Right atrium auricular region (tissue), 2 donors: ENCODE data around the gene TAX1BP1. TPM values are rescaled to one million over a fixed set of nuclear protein-coding genes. Genes with fewer than 3 reads are reported as not detected.
"Not testable (repeated sequence)": the region's sequence is repeated elsewhere in the genome, so short reads cannot be mapped to it uniquely, and the experiment has no call there.

Experiments used
- DNase-seq: peaks from one replicate; pipeline ENCODE4 v3.0.0-alpha.2; 2019; ENCODE audit warnings: low spot score
- H3K27ac ChIP-seq, 2 donors: fragments of 200-600 bp; sonication (generic); 1 replicate in 1 of 2; 2 replicates in 1 of 2; pipeline ENCODE4 v1.5.1; 2016 to 2019
- H3K27me3 ChIP-seq, 2 donors: fragments of 200-600 bp; sonication (generic); one replicate each; pipeline versions ENCODE4 v1.5.1 to v1.6.0; 2017 to 2019
- H3K36me3 ChIP-seq: fragments of 200-600 bp; sonication (generic); one replicate; pipeline ENCODE4 v1.5.1; 2016
- H3K4me1 ChIP-seq, 2 donors: fragments of 200-600 bp; sonication (generic); one replicate each; pipeline versions ENCODE4 v1.5.1 to v1.6.0; 2017 to 2019
- H3K4me3 ChIP-seq, 2 donors: fragments of 200-600 bp; sonication (generic); 1 replicate in 1 of 2; 2 replicates in 1 of 2; pipeline ENCODE4 v1.5.1; 2017 to 2019; ENCODE audit warnings: mild to moderate bottlenecking in 1 of 2, moderate library complexity in 1 of 2
- H3K9me3 ChIP-seq, 2 donors: fragments of 200-600 bp; sonication (generic); one replicate each; pipeline ENCODE4 v1.5.1; 2019
- total RNA-seq, 2 donors: library from RNA; depleted of rRNA; stranded (reverse); fragments of >200 nt; gene quantifications; one replicate each; pipeline ENCODE4 v1.1.0, GENCODE V29; 2016
- TF ChIP-seq, protein P1 (sequence below), 2 donors: fragments of 200-600 bp; sonication (generic); IDR thresholded peaks; one replicate each; pipeline ENCODE4 v1.5.1; 2019; ENCODE audit warnings: antibody characterized with exemption in 2 of 2

TAX1BP1 gene
- total RNA-seq, 2 donors from 2014 or later: 90.0 to 124 TPM

DNA sequence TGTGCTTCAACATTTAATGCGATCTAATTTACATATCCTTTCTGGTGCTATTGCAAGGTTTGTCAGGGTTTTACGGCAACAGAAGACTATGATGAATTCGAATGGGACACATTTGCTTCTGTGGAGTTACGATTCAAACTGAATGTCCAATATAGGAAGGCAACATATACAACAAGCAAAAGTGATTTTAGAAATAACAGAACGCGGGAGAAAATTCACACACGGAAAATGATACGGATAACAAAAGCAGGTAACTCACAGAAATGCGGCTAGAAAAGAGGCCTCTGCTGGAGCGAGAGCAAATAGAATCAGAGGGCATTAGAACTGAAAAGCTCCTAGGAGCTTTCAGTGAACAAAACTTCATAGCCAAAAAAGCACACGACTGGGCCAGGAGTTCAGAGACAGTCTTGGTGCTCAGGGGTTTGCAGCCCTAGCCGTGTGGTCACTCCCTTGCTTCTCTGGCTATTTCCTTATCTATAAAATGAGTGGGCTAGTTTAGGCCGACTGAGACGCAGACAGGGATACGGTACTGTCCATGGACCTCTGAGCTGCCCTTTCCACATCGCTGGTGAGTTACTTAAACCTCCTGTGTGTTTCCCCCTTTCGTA is 557 bp upstream of the TAX1BP1 start:
- peaks cover 0 to 18% of the 10 kb centered on the region in 2 donors for H3K4me1 ChIP-seq
- TF ChIP-seq, protein P1, sequence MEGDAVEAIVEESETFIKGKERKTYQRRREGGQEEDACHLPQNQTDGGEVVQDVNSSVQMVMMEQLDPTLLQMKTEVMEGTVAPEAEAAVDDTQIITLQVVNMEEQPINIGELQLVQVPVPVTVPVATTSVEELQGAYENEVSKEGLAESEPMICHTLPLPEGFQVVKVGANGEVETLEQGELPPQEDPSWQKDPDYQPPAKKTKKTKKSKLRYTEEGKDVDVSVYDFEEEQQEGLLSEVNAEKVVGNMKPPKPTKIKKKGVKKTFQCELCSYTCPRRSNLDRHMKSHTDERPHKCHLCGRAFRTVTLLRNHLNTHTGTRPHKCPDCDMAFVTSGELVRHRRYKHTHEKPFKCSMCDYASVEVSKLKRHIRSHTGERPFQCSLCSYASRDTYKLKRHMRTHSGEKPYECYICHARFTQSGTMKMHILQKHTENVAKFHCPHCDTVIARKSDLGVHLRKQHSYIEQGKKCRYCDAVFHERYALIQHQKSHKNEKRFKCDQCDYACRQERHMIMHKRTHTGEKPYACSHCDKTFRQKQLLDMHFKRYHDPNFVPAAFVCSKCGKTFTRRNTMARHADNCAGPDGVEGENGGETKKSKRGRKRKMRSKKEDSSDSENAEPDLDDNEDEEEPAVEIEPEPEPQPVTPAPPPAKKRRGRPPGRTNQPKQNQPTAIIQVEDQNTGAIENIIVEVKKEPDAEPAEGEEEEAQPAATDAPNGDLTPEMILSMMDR (IDR thresholded peaks at IDR 0.05): no peak
- H3K27ac ChIP-seq: peak overlapping the region; percentile 96 to 100
- no peaks in the 10 kb centered on the region for H3K27me3 ChIP-seq
- H3K36me3 ChIP-seq: no peaks in the 10 kb centered on the region
- peak overlapping the region; percentile 91 to 98 for H3K4me3 ChIP-seq
- no peaks in the 10 kb centered on the region for H3K9me3 ChIP-seq
- peak; percentile 64 for DNase-seq

DNA sequence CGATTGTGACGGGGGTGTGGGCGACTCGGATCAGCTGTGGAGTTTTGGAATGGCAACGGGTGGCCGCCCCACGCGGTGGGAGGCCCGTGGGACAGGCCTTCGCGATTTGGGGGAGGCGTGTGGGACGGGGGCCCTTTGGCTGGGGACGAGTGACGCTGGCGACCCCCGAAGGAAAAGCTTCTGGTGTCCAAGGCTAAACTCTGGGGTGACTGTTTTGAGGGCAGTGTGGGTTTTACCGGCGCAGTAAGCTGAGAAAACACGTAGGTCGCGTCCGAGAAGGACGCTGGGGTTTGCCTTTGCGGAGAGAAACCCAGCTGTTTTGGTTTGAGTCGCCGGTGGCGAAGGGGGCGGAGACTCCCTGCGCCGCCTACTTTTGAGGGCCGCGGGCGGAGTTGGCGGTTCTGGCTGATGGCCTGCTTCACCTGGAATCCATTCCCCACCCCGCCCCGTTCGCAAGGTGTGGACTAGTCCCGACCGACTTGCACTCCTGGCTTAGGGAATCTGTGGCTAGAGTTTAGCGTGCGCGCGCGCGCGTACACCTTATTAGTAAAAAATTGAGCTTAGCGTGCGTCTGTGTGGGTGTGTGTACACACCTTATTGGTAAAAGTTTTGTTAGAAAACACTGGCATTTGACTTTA is 606 bp downstream of the TAX1BP1 start:
- peak overlapping the region; percentile 91 to 98 for H3K4me3 ChIP-seq
- peak; percentile 83 for DNase-seq
- H3K9me3 ChIP-seq: no peaks in the 10 kb centered on the region
- peak overlapping the region; percentile 96 to 100 for H3K27ac ChIP-seq
- no peaks in the 10 kb centered on the region for H3K36me3 ChIP-seq
- no peaks in the 10 kb centered on the region for H3K27me3 ChIP-seq
- TF ChIP-seq, protein P1 (IDR thresholded peaks at IDR 0.05): no peak
- H3K4me1 ChIP-seq: peaks cover 0 to 29% of the 10 kb centered on the region in 2 donors

DNA sequence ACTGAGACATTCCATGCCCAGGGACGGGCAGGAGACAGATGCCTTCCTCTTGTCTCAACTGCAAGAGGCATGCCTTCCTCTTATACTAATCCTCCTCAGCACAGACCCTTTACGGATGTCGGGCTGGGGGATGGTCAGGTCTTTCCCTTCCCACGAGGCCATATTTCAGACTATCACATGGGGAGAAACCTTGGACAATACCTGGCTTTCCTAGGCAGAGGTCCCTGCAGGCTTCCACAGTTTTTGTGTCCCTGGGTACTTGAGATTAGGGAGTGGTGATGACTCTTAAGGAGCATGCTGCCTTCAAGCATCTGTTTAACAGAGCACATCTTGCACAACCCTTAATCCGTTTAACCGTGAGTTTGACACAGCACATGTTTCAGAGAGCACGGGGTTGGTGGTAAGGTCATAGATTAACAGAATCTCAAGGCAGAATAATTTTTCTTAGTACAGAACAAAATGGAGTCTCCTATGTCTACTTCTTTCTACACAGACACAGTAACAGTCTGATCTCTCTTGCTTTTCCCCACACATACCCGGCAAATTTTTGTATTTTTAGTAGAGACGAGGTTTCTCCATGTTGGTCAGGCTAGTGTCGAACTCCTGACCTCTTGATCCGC is 2.2 kb downstream of the TAX1BP1 start:
- not testable (repeated sequence) for H3K27ac ChIP-seq, H3K27me3 ChIP-seq, DNase-seq, H3K9me3 ChIP-seq, H3K36me3 ChIP-seq, H3K4me3 ChIP-seq
- peaks cover 0 to 45% of the 10 kb centered on the region in 2 donors for H3K4me1 ChIP-seq

DNA sequence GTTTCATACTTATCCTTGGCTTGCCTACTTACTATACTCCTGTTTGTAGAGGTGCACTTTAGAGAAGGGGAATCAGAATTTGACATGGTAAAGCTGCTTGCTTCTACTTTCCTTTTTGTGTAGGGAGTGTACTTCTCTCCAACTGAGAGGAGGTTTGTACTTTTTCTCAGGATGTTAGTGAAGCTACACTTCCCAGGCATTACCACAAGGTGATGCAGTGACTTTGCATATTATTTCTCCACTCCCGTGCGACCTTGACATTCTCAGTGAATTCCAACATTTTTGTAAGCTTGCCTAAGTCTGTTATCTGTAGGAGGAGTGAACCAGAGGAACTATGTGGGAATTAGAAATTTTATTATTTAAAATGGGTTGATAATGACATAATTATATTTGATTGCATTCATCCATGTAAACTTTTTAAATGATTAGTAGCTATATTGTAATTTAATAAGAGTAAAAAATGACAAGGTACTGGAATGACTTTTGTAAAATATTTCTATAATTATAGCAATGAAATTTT is 5.2 kb downstream of the TAX1BP1 start:
- no peaks in the 10 kb centered on the region for H3K9me3 ChIP-seq
- H3K4me1 ChIP-seq: peaks cover 0 to 45% of the 10 kb centered on the region in 2 donors
- no peak overlapping the region for H3K4me3 ChIP-seq
- peaks cover 18% of the 10 kb centered on the region for H3K36me3 ChIP-seq
- H3K27ac ChIP-seq: no peak overlapping the region
- DNase-seq: no peak
- TF ChIP-seq, protein P1 (IDR thresholded peaks at IDR 0.05): peak; percentile 19 to 70
- H3K27me3 ChIP-seq: no peaks in the 10 kb centered on the region

DNA sequence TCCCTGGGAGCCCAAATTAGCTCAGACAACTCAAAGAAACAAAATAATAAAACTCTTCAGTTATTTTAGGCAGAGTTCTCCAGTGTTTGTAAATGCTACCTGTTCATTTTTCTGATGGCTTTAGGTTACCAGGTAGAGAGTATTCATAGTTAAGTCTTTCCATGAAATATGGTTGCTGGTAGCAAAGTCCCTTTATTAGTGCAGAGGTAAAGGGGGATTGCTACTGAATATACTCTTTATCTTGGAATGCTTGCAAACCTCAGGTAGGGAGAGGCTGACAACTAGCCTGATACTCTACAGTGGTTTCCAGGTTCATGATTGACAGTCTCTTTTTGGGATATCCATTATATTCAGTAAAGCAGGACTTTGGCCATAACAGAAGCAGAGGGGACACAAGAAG is 6.5 kb downstream of the TAX1BP1 start:
- Histone ChIP-seq H3K4me1 (peaks cover 0 to 39% of the 10 kb centered on the region in 2 donors), H3K27ac (no peak overlapping the region)
- TF ChIP-seq, protein P1 (IDR thresholded peaks at IDR 0.05): no peak

DNA sequence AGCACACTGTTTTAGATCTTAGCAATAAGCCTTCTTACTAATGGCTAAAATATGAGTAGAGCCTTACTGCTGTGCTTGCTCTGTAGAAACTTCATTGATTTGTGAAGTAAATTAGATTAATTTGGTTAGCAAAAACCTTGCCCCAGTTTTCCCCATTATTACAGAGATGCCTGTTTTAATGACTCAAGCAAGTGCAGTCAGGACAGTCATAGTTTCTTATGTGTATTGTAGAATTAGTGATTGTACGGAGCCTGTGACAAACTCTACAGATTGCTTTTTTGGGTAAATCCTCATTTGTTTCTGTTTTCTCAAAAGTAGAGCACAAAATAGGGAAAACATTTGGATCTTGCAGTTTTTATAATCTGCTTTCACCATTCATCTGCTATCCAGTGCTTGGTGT is 7.0 kb downstream of the TAX1BP1 start:
- Histone ChIP-seq H3K4me1 (peaks cover 0 to 36% of the 10 kb centered on the region in 2 donors), H3K4me3 (no peak overlapping the region), H3K9me3 (no peaks in the 10 kb centered on the region), H3K27me3 (no peaks in the 10 kb centered on the region), H3K27ac (no peak overlapping the region), H3K36me3 (peaks cover 32% of the 10 kb centered on the region)
- DNase-seq: no peak
- TF ChIP-seq, protein P1 (IDR thresholded peaks at IDR 0.05): no peak

More for the DNA sequence above, 6.5 kb downstream of the TAX1BP1 start:
- DNase-seq: no peak
- Histone ChIP-seq H3K27me3 (no peaks in the 10 kb centered on the region), H3K4me3 (no peak overlapping the region), H3K9me3 (no peaks in the 10 kb centered on the region), H3K36me3 (peaks cover 29% of the 10 kb centered on the region)
